ENCODE data around the gene DHRS2.
"Not testable (repeated sequence)": the region's sequence is repeated elsewhere in the genome, so short reads cannot be mapped to it uniquely, and the experiment has no call there.

The DHRS2 gene

GRCh38 chr14:23608454-23608853 is 27.7 kb upstream of the DHRS2 start:
- no peak for DNase-seq (ENCODE audit: low spot score)
- TF ChIP-seq CTCF (IDR thresholded peaks at IDR 0.05; ENCODE audit: extremely low read depth, missing control alignments) = no peak

- no peak for TF ChIP-seq CTCF (IDR thresholded peaks at IDR 0.05; ENCODE audit: extremely low read depth, missing control alignments)
These were observed 27.2 kb upstream of the DHRS2 start for GRCh38 chr14:23609001-23609400.

GRCh38 chr14:23609411-23610089 is 26.6 kb upstream of the DHRS2 start:
- DNase-seq (ENCODE audit: low spot score) = not testable (repeated sequence)

More at GRCh38 chr14:23609001-23609400, 27.2 kb upstream of the DHRS2 start:
- DNase-seq (ENCODE audit: low spot score) = no peak

- no peak for DNase-seq (ENCODE audit: low spot score)
- TF ChIP-seq CTCF (IDR thresholded peaks at IDR 0.05; ENCODE audit: extremely low read depth, missing control alignments) = no peak
These were observed 25.9 kb upstream of the DHRS2 start for GRCh38 chr14:23610090-23610814.

- no peak for TF ChIP-seq CTCF (IDR thresholded peaks at IDR 0.05; ENCODE audit: extremely low read depth, missing control alignments)
- no peak for DNase-seq (ENCODE audit: low spot score)
These were observed 25.3 kb upstream of the DHRS2 start for GRCh38 chr14:23610815-23611289.

- TF ChIP-seq CTCF (IDR thresholded peaks at IDR 0.05; ENCODE audit: extremely low read depth, missing control alignments) = no peak
- DNase-seq (ENCODE audit: low spot score) = no peak
These were observed 23.8 kb upstream of the DHRS2 start for GRCh38 chr14:23612354-23612732.

GRCh38 chr14:23612802-23613201 is 23.4 kb upstream of the DHRS2 start:
- no peak for DNase-seq (ENCODE audit: low spot score)
- no peak for TF ChIP-seq CTCF (IDR thresholded peaks at IDR 0.05; ENCODE audit: extremely low read depth, missing control alignments)

Data from GM20000 (cell line).